Measurements from ENCODE around the gene MRPL45.
"Not testable (repeated sequence)": the region's sequence is repeated elsewhere in the genome, so short reads cannot be mapped to it uniquely, and the experiment has no call there.

The MRPL45 gene

GRCh38 chr17:38288217-38288827 lies 8.6 kb upstream of the MRPL45 start:
- H3K4me3 ChIP-seq (replicated peaks; ENCODE audit: low read depth, low read length); DNase-seq (ENCODE audit: extremely low read depth, insufficient read length); H3K27me3 ChIP-seq (replicated peaks; ENCODE audit: control insufficient read depth, insufficient read depth, low read length); H3K36me3 ChIP-seq (ENCODE audit: control insufficient read depth, insufficient read depth, low read length): not testable (repeated sequence)
- TF ChIP-seq CTCF (IDR thresholded peaks at IDR 0.05; ENCODE audit: insufficient read depth, low read length, poor library complexity, severe bottlenecking), result peak; percentile 26

- H3K36me3 ChIP-seq (ENCODE audit: control insufficient read depth, insufficient read depth, low read length); H3K27me3 ChIP-seq (replicated peaks; ENCODE audit: control insufficient read depth, insufficient read depth, low read length); H3K4me3 ChIP-seq (replicated peaks; ENCODE audit: low read depth, low read length); DNase-seq (ENCODE audit: extremely low read depth, insufficient read length): not testable (repeated sequence)
Measured at GRCh38 chr17:38289760-38290159, 7.2 kb upstream of the MRPL45 start.

- not testable (repeated sequence) for H3K4me3 ChIP-seq (replicated peaks; ENCODE audit: low read depth, low read length); DNase-seq (ENCODE audit: extremely low read depth, insufficient read length); H3K27me3 ChIP-seq (replicated peaks; ENCODE audit: control insufficient read depth, insufficient read depth, low read length); H3K36me3 ChIP-seq (ENCODE audit: control insufficient read depth, insufficient read depth, low read length)
Measured at GRCh38 chr17:38295602-38296365, 1.2 kb upstream of the MRPL45 start.

GRCh38 chr17:38315497-38315896 lies 18.5 kb downstream of the MRPL45 start:
- no peak for TF ChIP-seq CTCF (IDR thresholded peaks at IDR 0.05; ENCODE audit: insufficient read depth, low read length, poor library complexity, severe bottlenecking)
- Histone ChIP-seq H3K27me3 (replicated peaks; ENCODE audit: control insufficient read depth, insufficient read depth, low read length) (no peaks in the 10 kb centered on the region), H3K4me3 (replicated peaks; ENCODE audit: low read depth, low read length) (no peak overlapping the region), H3K36me3 (ENCODE audit: control insufficient read depth, insufficient read depth, low read length) (peaks cover 4% of the 10 kb centered on the region)
- DNase-seq (ENCODE audit: extremely low read depth, insufficient read length), result no peak

GRCh38 chr17:38317081-38317480 lies 20.1 kb downstream of the MRPL45 start:
- H3K36me3 ChIP-seq (ENCODE audit: control insufficient read depth, insufficient read depth, low read length), result peaks cover 6% of the 10 kb centered on the region
- H3K27me3 ChIP-seq (replicated peaks; ENCODE audit: control insufficient read depth, insufficient read depth, low read length), result no peaks in the 10 kb centered on the region
- no peak for DNase-seq (ENCODE audit: extremely low read depth, insufficient read length)
- no peak overlapping the region for H3K4me3 ChIP-seq (replicated peaks; ENCODE audit: low read depth, low read length)
- no peak for TF ChIP-seq CTCF (IDR thresholded peaks at IDR 0.05; ENCODE audit: insufficient read depth, low read length, poor library complexity, severe bottlenecking)

- TF ChIP-seq CTCF (IDR thresholded peaks at IDR 0.05; ENCODE audit: insufficient read depth, low read length, poor library complexity, severe bottlenecking), result no peak
- no peak overlapping the region for H3K4me3 ChIP-seq (replicated peaks; ENCODE audit: low read depth, low read length)
- no peak for DNase-seq (ENCODE audit: extremely low read depth, insufficient read length)
Measured at GRCh38 chr17:38320482-38320881, 23.5 kb downstream of the MRPL45 start.

More at GRCh38 chr17:38320482-38320881, 23.5 kb downstream of the MRPL45 start:
- peaks cover 9% of the 10 kb centered on the region for H3K36me3 ChIP-seq (ENCODE audit: control insufficient read depth, insufficient read depth, low read length)
- H3K27me3 ChIP-seq (replicated peaks; ENCODE audit: control insufficient read depth, insufficient read depth, low read length), result no peaks in the 10 kb centered on the region

Measured in GM06990 (cell line).